IPS-NIHi7 (cell line): ENCODE data around the gene AMBRA1.

Experiments
- DNase-seq: peaks from one replicate; pipeline ENCODE4 v3.0.0; 2012; ENCODE audit warnings: mixed read lengths; ENCODE audit errors: extremely low spot score

AMBRA1 gene, protein sequence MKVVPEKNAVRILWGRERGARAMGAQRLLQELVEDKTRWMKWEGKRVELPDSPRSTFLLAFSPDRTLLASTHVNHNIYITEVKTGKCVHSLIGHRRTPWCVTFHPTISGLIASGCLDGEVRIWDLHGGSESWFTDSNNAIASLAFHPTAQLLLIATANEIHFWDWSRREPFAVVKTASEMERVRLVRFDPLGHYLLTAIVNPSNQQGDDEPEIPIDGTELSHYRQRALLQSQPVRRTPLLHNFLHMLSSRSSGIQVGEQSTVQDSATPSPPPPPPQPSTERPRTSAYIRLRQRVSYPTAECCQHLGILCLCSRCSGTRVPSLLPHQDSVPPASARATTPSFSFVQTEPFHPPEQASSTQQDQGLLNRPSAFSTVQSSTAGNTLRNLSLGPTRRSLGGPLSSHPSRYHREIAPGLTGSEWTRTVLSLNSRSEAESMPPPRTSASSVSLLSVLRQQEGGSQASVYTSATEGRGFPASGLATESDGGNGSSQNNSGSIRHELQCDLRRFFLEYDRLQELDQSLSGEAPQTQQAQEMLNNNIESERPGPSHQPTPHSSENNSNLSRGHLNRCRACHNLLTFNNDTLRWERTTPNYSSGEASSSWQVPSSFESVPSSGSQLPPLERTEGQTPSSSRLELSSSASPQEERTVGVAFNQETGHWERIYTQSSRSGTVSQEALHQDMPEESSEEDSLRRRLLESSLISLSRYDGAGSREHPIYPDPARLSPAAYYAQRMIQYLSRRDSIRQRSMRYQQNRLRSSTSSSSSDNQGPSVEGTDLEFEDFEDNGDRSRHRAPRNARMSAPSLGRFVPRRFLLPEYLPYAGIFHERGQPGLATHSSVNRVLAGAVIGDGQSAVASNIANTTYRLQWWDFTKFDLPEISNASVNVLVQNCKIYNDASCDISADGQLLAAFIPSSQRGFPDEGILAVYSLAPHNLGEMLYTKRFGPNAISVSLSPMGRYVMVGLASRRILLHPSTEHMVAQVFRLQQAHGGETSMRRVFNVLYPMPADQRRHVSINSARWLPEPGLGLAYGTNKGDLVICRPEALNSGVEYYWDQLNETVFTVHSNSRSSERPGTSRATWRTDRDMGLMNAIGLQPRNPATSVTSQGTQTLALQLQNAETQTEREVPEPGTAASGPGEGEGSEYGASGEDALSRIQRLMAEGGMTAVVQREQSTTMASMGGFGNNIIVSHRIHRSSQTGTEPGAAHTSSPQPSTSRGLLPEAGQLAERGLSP (N-terminal part only)

DNA sequence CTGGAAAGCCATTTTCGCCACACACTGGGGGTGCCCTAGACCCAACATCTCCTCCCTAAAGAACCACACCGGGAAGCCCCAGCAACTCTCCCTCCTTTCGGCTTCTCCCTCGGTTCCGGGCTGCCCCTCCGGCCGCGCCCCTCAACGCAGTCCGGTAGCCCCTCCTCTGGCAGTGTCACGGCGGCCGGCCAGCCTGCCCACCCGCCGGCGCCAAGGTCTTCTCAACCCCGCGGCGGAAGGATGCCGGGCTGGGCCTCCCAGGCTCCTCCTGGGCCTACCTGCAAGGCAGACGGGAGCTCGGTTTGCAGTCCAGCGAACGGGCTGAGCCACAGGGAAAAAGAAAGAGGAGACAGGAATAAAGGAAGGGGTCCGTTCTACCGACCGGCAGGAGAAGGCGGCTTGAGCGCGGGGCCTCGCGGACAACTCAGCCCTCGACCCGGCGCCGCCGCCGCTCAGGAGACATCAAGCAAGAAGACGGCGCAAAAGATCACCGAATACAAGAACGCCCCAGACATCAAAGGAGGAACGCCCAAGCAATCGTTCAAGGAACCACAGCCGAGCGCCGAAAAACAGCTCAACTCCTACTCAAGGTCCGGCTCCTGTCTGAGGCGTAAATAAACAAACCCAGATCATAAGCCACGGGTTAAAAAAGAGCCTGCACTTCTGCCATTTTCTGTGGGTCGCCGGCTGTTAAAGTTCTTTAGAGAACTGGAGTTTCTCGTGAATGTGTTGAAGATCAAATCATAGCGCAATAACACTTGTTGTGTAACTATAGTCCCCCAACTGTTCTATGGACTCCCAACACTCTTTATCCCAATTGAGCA lies at the start of gene AMBRA1:
AMBRA1 (minus strand) TSS at position 474 of the 824 bp plus-strand sequence. CDS start 45,643 bp downstream, outside the sequence.
- peak; percentile 87 for DNase-seq

DNA sequence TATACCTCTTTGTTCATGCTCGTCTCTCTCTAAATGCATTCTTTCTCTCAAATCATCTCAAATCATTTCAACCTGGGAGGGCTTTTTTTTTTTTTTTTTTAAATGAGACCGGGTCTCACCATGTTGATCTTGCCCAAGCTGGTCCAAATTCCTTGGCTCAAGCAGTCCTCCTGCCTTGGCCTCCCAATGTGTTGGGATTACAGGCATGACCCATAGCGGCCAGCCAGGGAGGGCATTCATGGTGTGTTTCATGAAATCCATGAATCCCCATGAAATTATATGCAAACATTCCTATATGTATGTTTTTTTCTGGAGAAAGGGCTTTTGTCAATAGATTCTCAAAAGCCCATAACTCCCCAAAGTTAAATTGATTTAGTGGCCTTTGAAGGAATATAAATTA lies 49.7 kb upstream of the AMBRA1 start:
- no peak for DNase-seq

DNA sequence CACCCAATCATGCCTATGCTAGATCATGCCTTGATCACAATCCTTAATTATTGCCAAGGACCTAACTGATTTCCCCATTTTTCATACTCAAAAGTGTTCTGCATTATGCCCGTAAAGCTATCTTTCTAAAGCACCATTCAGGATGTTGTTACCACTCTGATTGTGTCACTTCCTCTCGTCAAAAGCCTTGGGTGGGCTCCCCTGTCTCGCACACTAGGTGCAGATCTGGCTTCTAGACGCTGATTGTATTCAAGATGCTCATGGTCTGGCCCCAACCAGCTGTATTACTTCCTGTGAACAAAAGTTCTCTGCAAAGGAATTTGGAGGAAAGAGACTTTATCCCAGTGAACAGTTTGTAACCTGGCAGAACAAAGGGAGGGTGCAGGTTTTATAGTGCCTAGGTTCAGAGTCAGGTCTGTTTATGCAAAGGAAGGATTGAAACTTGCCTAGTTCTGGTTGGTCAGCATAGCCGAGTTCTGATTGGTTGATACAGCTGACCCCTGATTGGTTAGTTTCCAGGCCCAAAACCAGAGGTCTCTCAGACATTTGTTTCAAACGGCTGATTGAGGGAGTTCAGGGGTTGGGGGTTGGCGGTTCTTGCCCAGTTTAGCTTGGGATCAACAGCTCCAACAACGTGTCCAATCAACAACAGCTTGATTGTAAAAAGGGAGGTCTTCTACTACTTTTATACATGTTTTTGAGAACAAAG lies 49.0 kb upstream of the AMBRA1 start:
- DNase-seq, result no peak

DNA sequence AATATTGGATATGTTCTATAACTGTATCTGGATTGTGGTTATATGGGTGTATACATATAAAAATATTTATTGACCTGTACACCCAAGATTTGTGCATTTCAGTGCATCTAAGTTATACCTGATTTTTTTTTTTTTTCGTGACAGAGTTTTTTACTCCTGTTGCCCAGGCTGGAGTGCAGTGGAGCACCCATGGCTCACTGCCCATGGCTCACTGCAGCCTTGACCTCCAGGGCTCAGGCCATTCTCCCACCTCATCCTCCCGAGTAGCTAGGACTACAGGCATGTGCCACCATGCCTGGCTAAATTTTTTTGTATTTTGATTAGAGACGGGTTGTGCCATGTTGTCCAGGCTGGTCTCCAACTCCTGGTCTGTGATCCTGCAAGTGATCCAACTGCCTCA lies 47.8 kb upstream of the AMBRA1 start:
- no peak for DNase-seq

DNA sequence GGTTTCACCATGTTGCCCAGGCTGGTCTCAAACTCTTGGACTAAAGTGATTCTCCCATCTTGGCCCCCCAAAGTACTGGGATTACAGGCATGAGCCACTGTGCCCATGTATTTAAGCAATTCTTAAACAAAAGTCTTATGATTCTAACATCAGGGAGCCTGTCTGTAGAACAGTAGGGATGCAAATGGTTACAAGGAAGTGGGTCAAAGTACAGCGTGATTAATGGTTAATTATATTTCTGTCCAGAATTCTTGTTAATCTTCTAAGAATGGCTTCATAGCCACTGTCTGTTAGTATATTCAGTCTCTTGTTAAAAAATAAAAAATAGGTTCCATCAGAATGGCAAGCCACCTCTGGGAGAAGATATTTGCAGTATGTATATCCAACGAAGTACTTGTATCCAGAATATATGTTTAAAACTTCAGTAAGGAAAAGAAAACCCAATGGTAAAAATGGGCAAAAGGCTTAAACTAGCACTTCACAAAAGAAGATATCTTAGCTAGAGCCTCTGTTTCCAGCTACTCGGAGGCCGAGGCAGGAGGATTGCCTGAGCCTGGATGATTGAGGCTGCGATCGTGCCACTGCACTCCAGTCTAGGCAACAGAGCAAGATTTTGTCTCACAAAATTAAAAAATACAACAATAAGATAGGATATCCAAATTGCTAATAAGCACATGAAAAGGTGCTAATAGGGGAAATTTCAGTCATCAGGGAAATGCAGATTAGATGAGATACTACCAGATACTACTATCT lies 46.4 kb upstream of the AMBRA1 start:
- DNase-seq, result no peak

DNA sequence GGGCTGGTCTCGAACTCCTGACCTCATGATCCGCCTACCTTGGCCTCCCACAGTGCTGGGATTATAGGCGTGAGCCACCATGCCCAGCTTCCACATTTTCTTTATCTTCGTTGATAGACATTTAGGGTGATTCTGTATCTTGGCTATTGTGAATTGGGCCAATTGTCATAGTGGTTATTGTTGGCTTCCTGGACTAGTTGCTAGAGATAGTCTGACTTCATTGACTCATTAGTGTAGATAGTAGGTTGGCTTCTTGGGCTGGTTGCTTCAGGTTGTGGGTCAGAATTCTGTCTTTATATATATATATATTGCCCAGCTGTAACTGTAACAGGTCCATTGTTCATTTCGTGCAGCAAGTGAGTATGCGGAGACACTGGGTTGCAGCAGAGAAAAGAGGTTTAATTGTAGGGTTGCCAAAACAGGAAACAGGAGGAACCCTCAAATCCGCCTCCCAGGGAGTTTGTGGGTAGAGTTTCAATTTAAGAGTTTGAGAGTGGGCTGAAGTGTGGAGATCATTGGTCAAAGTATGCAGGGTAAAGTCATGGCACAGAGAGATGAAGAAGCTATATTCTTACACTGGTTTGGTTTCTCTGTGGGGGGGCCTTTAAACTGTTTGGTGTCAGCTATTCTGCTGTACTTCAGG lies 45.5 kb upstream of the AMBRA1 start:
- no peak for DNase-seq

DNA sequence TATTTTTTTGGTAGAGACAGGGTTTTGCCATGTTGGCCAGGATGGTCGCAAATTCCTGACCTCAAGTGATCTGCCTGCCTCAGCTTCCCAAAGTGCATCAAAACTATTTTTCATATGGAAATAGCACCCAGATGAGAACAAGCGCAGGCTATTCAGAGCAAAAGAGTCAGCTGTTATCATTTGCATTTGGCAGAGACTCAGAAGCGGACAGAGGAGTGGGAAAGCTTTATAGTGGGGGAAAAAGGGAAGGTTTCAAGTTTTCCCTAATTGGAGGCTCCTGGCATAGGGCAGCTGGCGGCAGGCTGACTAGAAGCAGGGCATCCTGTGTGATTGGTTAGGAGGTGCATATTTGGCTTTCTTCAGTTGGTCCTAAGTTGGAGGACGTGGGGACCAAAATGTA lies 43.7 kb upstream of the AMBRA1 start:
- DNase-seq, result no peak

DNA sequence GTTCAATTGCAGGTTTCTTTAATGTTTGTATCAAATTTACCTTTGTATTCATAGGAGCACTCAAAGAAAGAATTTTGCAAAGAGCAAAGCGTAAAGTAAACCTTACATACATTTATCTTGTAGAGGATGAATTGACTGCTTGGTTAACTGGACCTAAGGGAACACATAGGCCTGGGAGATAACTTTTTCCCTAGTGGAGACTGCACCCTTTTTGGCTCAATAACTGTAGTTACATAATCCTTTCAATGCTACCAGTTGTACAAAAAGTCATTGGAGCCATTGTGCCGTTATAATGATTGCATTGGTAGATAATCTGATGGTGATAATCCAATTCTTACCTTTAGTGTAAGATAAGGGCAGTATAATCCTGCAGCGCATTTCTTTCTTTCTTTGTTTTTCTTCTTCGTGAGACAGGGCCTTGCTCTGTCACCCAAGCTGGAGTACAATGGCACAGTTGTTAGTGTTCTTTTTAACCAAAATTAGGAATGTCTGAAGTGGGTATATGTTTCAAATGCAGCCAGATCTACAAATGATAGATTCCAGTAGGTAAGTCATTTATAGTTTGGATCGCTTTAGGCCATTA lies 41.8 kb upstream of the AMBRA1 start:
- no peak for DNase-seq

DNA sequence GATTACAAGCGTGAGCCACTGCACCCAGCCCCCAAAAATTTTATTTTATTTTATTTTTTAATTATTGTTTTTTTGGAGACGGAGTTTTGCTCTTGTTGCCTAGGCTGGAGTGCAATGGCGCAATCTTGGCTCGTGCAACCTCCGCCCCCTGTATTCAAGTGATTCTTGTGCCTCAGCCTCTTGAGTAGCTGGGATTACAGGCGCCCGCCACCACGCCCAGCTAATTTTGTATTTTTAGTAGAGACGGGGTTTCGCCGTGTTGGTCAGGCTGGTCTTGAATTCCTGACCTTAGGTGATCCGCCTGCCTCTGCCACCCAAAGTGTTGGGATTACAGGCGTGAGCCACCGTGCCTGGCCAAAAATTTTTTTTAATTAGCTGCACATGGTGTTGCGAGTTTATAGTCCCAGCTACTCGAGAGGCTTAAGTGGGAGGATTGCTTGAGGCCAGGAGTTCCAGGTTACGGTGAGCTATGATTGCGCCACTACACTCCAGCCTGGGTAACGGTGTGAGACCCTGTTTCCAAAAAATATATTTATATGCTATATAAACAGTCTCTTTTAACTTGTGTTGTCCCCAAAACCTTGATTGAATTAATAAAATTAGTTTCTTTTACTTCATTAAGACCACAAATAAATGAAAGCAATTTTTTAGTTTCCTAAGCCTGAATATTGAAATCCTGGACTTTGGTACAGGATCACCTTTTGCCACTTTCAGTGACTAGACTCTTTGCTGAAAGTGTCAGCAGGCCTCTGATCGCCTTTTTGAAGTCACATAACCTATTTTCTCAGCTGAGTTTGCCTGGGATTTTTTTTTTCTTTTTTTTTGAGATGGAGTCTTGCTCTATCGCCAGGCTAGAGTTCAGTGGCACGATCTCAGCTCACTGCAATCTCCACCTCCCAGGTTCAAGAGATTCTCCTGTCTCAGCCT lies 39.7 kb upstream of the AMBRA1 start:
- no peak for DNase-seq

DNA sequence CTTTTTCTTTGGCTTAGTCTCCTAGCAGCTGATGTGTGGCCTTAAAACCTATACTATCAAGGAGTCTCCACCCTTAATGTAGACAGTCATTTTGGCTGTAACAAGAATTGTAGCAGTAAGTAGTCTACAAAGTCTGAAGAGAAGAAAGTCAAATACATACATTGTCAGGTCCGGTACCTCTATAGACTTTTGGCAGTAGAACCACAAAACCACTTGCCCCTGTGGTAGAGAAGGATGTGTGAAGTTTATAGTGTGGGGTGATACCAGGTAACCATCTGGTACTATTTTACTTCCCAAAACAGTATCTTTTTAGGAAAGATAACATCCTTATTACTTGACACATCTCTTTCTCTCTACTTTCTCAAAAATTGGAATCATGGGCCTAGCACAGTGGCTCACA lies 38.7 kb upstream of the AMBRA1 start:
- DNase-seq, result no peak

DNA sequence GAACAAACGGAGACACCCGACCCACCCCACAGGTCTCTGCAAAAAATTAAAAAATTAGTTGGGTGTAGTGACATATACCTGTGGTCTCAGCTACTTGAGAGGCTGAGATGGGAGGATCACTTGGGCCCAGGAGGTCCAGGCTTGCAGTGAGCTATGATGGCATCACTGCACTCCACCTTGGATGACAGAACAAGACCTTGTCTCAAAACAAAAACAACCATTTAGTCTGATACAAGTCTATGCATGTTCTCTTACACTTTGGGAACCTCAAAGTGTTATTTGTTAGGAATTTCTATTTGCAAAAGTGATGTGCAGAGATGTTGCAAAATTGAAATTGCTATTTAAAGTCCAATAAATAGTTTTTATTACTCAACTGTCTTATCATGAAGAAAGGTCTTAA lies 37.9 kb upstream of the AMBRA1 start:
- DNase-seq, result no peak

DNA sequence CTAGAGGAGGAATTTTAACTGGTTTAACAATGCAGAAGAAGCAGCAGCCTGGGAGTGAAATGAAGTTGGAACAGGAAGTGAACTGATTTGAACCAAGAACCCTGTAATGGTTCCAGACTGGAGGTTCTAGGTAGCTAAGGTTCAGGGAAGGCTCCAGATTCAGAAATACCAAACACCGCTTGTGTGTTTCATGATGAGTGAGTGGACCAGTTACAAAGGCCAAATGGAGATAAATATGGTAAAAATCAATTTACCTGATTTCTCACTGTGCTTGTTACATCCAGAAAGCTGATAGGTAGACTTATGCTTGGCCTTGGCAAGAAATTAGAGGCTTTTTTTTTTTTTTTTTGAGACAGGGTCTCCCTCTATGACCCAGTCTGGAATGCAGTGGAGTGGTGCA lies 36.4 kb upstream of the AMBRA1 start:
- no peak for DNase-seq

DNA sequence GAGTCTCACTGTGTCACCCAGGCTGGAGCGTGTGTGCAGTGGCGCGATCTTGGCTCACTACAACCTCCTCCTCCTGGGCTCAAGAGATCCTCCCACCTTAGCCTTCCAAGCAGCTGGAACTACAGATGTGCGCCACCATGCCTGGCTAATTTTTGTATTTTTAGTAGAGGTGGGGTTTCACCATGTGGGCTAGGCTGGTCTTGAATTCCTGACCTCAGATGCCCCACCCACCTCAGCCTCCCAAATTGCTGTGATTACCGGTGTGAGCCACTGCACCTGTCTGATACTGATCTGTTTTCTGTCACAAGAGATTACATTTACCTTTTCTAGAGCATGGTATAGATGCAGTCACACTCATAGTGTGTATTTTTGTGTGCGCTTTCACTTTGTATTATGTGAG lies 35.1 kb upstream of the AMBRA1 start:
- DNase-seq, result no peak

DNA sequence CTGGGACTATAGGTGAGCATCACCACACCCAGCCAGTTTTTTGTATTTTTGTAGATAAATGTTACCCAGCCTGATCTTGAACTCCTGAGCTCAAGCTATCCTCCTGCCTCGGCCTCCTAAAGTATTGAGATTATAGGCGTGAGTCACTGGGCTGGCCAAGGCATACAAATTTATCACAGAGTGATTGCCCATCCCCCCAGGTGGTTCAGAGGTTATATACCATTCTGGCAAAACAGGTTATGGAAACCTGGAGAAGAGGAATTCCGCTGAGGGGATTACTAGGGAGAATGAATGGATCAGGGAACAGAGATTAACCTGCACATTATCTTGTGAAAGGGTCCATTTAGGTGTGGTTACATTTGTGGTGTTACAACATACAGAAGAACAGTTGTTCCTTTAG lies 31.6 kb upstream of the AMBRA1 start:
- DNase-seq, result no peak

DNA sequence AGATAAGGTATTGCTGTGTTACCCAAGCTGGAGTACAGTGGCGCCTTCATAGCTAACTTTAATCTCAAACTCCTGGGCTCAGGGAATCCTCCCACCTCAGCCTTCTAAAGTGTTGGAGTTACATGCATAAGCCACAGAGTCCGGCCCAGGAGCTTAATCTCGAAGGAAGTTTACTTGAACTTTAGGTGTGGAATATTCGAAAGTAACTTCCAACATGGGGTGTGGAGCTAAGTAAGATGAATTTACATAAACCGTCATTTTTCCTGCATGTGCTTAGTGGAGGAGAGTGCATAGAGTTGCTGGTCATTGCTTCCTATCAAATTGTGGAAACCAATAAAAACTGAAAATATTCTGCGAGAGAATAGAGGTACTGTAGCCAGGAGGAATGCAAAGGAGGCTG lies 25.0 kb upstream of the AMBRA1 start:
- DNase-seq, result no peak

DNA sequence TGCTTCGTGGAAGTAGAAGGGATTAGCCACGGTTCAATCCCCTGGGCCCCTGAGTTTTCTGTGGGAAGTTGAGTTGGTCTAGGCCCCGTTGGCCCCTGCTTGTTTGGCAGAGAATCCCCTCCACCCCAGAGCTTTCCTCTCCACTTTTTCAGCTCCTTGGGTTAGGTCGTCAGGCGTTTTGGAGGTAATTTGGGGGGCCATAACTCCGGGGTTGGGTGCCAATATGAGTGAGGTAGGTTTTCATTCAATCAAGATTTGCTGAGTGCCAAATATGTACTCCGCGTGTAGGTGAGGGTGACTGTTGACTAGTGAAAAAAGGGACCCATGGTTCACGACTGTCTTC lies 24.1 kb upstream of the AMBRA1 start:
- no peak for DNase-seq

DNA sequence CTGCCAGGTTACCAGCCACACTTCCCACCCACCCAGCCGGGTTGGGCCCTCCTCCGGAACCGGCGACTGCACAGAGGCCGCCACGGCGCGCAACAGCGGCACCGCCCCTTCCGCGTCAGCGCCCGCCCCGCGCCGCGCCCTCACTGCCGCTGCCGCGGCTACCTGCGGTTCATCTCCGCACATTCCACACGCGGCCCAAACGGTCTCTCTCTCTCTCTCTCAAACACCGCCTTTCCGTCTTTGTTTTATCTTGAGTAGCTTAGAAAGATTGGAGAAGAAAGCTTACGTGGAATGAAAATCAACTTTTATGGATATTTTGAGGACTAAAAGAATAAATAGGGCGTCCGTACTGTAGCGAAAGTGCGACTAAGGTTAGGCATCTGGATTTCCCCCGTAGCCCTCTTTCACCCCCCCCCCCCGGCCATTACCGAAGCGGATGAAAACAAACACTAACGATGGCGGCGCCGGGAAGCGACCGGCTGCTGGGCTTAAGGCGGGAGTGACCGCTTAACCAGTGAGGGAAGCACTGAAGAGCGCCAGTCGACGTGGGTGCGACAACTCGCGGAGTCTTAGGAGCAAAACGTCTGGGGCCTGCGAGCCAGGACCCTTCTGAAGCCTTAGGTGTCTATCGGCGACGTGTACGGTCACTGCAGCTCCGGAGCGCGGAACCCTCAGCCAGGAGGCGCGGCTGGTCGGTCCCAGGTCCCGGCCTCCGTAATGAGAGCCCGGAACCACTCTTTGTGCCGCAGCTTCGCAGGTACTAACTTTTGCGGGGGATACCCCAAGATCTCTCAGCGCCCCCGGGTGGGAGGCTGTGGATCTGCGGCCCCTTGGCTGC lies 23.5 kb upstream of the AMBRA1 start, which contains the start of the genes ATG13 and HARBI1:
ATG13 (plus strand) TSS at position 420 of the 838 bp plus-strand sequence. CDS start 26,739 bp downstream, outside the sequence.
HARBI1 (minus strand) TSS at position 94 of the 838 bp plus-strand sequence. CDS start 990 bp downstream, outside the sequence.
- DNase-seq, result peak; percentile 95
